Inflammatory macrophage treated with lipopolysaccharide for 4 hours (primary cell): Measurements from ENCODE around the gene CTDP1.
"Not testable (repeated sequence)": the region's sequence is repeated elsewhere in the genome, so short reads cannot be mapped to it uniquely, and the experiment has no call there.

ENCODE experiments used
- DNase-seq: peaks from one replicate; pipeline ENCODE4 v3.0.0-alpha.2; 2020

Gene CTDP1

DNA sequence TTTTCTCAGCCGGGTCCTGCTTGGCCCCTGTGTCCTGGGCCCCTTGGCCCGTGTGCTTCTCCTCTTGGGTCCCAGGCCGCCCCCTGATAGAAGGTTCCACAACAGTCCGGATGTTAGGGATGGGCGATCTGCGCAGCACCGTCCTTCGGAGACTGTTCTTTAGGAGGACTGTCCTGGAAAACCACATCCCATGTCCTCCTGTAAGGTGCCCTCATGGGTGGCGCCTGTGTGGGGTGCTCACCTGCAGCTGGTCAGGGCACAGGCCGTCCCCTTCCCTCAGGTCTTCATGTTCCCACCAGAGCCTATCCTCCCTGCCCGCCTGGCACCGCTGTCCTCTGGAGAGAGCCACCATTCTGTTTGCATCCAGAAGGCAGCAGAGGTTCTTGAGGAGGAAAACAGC lies 50.0 kb downstream of the CTDP1 start:
- no peak for DNase-seq

DNA sequence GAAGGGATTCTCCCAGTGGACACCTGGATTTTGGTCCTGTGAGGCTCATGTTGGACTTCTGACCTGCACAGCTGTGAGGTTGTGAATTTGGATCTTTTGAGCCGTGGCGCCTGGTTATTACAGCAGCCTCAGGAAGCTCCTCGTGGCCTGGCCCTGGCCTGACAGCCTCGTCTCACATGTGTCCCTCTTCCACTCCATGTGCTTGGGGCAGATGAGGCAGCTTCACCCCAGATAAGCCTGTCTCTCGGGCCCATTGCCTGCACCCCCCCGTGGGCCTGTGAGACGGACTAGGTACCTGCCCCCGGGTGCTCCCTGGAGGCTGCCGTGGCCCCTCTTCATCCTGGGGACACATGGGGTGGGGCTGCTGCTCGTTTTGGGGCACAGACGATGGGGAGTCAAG lies 51.2 kb downstream of the CTDP1 start:
- DNase-seq: no peak

DNA sequence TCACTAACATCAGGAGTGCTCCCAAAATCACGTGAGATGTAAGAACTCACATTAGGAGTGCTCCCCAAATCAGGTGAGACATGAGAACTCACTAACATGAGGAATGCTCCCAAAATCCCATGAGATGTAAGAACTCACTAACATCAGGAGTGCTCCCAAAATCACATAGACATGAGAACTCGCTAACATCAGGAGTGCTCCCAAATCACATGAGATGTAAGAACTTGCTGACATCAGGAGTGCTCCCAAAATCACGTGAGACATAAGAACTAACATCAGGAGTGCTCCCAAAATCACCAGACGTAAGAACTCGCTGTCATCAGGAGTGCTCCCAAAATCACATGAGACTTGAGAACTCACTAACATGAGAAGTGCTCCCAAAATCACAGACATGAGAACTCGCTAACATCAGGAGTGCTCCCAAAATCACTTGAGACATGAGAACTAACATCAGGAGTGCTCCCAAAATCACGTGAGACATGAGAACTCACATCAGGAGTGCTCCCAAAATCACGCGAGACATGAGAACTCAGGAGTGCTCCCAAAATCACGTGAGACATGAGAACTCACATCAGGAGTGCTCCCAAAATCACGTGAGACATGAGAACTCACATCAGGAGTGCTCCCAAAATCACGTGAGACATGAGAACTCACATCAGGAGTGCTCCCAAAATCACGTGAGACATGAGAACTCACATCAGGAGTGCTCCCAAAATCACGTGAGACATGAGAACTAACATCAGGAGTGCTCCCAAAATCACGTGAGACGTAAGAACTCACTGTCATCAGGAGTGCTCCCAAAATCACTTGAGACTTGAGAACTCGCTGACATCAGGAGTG lies 52.5 kb downstream of the CTDP1 start:
- not testable (repeated sequence) for DNase-seq

DNA sequence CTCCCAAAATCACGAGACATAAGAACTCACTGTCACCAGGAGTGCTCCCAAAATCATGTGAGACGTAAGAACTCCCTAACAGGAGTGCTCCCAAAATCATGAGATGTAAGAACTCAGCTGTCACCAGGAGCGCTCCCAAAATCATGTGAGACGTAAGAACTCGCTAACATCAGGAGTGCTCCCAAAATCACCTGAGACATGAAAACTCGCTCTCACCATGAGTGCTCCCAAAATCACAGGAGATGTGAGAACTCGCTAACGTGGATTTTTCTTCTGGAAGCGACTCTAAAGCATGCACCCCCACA lies 53.1 kb downstream of the CTDP1 start:
- no peak for DNase-seq

DNA sequence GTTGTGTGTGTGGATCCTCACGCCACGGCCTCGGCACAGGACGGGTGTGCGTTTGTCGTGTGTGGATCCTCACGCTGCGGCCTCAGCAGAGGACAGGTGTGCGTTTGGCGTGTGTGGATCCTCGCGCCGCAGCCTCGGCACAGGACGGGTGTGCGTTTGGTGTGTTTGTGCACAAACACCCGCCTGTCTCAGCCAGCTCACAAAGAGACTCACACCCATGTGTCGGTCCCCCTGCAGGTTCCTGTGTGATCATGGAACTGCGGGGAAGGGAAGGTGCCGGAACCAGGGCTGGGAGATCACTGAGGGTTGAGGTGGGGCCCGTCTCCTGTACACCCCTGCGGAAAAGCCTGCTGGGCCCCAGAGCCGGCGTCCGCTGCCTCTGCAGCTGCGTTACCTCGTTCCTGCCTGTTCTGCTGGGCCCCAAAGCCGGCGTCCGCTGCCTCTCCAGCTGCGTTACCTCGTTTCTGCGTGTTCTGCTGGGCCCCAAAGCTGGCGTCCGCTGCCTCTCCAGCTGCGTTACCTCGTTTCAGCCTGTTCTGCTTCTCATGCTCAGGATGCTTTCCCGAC lies 53.6 kb downstream of the CTDP1 start:
- DNase-seq: no peak

DNA sequence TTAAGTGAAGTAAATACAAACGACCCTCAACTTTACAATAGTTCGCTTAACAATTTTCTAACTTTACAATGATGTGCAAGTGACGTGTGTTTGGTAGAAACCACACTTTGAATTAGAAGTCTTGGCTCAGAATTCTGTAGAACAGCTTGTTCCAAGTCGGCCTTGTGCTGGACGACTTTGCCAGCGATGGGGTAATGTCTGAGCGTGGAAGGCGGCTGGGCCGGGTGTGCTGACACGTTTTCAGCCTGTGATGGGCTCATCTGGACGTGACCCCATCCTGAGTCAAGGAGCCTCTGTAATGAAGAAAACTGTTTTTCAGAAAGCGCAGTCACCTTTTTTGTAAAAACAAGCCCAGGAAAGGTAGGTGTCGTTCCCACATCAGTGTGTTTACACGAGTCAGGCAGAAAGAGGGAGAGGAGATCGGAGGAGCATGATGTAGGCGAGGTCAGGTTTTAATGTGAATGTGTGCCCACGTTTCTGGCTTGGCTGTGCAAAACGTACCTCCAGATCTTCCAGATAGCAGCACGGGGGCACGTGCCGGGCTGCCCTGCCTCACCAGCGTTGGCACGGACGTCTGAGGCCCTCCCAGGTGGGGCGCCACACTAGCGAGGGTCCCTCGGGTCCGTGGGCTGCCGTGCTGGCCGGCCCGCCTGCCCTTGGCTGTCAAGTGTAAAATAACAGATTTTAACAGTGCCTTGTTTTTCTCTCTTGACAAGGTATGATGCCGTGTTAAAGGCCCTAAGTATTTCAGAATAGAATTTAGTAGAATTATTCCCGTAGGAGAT lies 54.6 kb downstream of the CTDP1 start:
- no peak for DNase-seq

DNA sequence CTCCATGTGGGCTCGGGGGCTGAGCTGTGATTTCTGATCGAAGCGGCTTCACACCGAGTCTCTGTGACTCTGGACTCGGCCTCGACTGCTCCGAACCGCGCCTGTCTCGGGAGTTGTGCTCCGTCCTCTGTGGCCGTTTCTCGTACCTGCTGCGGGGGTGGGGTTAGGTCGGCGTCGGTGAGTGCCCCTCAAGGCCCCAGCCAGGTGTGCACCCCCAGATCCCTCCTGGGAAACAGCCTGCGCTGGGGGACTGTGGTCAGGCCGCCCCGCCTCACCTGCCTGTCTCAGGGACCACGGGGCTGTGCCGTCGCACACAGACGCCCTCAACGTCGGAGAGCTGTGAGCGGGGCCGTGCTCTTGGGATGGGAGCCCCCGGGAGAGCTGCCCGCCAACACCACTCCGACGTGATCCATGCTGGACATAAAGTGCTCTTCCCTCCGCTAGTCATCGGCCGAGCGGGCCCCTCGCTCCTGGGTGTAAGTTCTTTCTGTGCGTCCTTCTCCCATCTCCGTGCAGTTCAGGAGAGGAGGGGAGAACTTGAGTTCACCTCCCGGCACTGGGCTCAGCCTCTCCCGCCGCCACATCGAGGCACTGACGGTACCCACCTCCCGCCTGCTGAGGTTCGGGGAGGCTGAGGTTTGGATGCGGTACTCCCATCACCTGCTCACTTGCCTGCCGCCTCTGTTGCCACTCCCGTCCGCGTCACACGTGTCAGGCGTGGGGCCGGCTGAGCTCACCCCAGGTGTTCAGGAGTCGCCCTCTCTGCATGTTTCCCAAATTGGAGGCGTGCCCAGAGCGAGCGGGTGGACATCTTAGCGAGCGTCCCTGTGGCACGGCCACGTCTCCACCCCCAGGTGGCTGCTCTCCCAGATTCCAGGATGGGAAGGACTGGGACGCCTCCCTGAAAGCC lies 55.7 kb downstream of the CTDP1 start:
- DNase-seq: no peak

DNA sequence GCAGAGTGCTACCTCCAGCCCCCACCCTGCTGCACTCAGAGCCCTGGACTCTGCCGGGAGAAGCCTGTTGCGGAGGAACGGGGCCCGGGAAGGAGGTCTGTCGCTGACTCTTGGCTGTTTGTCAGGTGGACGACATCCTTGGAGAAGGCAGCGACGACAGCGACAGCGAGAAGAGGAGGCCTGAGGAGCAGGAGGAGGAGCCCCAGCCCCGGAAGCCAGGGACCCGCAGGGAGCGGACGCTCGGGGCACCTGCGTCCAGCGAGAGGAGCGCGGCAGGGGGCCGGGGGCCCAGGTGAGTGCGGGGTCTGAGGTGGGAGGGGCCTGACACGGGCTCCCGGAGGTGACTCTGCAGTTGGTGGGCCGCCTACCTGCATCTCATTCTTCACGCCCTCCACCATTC lies 56.6 kb downstream of the CTDP1 start:
- no peak for DNase-seq

DNA sequence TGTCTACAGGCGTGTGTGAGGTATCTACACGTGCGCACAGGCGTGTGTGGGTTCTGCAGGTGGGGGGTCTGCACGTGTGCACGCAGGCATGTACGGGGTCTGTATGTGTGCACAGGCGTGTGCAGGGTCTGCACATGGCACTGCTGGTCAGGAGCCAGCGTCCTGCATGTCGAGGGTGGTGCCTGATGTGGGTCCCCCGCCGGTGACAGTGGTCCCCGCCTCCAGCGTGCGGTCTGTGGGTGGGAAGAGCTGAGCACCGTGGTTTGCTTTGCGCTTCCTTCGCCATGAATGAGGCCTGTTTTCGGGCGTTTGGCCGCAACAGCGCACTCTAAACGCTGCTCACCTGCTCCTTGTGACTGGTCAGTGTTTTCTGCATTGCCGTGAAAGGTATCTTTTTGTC lies 57.2 kb downstream of the CTDP1 start:
- no peak for DNase-seq

DNA sequence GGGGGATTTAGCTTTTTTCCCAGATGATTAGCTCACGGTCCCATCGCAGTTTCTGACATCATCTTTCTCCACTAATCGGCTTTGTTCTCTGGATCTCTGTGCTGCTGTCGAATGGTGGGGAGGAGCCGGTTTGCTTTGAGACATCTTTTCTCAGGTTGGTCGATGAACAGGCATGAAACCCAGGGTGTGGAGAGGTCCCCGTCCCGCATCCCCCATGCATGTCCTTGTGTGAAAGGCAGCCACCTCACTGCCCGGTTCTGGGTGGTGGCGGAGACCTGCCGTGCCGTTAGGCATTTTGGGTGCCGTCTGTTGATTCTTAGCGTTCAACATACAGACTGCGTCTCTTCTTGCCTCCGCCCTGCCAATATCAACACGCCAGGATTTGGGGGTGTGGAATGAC lies 57.8 kb downstream of the CTDP1 start:
- DNase-seq: no peak

DNA sequence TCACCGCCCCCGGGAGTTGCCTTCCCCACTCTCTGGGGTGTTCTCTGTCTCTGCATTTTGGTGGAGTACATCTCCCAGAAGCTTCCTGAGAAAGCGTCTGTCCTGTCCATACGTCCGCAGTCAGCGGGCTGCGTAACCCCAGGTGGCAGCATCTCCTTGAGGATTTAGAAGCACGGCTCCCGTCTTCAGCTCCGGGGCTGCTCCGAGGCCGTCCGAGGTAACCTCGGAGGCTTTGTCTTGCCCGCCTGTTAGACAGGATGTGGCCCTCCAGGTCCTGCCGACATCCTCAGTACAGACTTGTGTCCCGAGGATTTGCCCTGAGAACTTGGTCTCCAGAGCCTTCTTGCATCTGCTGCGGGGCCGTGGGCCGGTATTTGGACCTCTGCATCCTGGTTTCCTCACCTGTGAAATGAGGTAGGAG lies 58.4 kb downstream of the CTDP1 start:
- DNase-seq: no peak

DNA sequence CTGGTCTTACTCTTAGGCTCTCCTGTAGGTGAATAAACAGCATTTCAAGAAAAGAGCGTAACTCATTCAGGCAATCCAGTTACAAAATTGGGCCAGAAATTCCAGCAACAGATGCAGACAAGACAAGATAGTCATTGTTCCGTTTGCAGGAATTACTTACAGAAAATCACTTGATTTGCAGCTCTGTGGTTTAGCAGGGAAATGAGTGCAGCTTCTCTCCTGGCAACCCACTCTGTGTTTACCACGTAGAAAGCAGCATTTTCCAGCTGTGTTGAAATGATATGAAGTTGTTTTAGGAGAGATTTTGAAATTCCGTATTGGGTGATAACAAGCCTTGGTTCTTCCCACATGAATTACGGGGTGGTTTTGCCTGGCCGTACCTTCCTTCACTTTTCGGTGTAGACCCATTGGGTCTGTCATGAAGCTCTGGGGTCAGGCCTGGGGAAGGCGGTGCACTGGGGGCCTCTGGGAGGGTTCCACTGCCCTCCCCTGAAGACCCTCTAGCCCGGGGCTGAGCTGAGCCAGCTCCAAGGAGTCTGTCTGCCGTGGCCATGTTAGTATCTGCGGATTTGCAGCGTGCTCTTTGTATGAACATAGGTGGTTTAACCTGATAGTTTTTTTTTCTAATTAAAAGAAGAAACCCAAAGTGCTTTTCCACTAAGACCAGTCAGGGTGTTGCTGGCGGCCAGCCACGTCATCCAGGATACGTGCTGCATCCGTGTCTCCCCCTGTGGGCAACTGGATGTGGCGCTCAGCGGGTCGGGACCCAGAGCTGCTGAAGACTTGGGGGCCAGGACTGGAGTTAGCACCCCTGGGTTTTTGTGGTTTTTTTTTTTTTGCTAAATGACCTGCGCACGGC lies 59.2 kb downstream of the CTDP1 start:
- no peak for DNase-seq

DNA sequence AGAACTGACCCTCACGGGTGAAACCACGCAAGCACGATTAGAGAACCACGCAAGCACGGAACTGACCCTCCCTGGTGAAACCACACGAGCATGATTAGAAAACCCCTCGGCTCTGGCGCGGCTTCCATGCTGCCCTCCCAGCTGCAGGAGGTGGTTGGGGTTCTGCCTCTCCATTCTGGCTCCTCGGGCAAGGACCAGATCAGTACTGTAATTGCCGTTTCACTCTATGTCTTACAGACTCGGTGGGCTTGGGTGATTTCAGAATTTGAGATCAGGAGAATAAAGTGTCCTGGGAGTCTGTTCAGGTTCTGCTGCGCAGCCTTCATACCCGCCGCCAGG lies 59.8 kb downstream of the CTDP1 start:
- DNase-seq: no peak

DNA sequence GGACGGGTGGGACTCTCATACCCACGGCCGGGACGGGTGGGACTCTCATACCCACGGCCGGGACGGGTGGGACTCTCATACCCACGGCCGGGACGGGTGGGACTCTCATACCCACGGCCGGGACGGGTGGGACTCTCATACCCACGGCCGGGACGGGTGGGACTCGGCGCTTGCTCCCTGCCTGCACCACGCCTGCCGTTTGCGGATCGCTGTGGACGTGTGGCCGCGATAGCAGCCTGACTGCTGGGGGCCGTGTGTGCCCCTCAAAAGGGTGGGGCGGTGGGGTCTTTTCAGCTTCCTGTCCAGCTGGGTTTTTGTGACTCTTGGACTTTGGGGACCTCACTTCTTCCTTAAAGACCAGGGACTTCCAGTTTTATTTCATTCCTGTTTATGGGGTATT lies 60.4 kb downstream of the CTDP1 start:
- not testable (repeated sequence) for DNase-seq

DNA sequence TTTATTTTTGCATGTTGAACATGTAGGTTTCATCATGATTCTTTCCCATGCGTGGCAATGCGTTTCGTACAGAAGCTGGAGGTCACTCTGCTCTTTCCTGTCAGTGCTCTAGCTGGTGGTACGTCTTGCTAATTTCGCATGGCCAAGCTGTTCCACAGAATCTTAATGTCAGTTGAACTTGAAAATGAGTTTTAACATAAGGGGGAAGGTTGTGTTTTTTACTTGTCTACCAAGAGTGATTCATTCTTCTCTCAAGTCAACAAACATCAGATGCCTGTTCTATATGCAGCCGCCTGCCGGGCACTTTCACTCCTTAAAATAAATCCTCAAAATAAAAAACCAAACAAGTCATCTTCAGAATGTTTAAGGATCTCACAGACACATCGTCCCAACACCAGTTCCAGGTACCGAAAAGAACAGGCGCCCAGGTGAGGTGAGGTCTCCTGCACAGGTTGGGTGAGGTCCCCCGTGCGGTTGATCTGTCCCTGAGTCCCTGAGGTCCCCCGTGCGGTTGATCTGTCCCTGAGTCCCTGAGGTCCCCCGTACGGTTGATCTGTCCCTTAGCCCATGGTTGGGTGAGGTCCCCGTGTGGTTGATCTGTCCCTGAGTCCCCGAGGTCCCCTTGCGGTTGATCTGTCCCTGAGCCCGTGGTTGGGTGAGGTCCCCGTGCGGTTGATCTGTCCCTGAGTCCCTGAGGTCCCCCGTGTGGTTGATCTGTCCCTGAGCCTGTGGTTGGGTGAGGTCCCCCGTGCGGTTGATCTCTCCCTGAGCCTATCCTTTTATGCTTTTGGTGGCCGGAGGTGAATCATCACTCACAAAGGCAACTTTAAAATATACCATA lies 61.1 kb downstream of the CTDP1 start:
- no peak for DNase-seq

DNA sequence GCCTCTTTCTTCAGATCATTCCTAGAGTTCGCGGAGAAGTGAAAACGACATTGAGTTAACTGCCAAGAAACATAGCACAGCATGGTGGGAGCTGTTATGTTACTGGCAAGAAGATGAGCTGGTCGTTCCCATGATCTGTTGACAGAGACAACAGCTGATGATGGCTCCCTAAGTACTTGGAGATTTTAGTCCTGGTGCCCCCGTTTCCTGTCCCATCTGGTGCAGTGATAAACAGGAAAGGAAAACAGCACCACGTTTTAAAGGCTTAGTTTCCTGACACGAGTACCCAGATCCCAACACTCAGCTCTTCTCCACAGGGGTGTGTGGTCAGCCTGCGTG lies 61.7 kb downstream of the CTDP1 start:
- DNase-seq: no peak

DNA sequence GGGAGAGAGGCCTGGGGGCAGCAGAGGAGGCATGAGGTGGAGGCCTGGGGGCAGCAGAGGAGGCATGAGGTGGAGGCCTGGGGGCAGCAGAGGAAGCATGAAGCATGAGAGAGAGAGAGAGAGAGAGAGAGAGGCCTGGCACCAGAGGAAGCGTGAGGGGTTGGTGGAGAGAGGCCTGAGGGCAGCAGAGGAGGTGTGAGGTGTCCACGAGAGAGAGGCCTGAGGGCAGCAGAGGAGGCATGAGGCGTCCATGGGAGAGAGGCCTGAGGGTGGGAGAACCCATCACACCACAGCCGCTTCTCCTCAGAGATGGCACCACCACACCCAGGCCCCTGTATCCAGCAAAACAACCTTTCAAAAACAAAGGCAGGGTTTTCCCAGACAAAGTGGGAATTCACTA lies 62.5 kb downstream of the CTDP1 start:
- no peak for DNase-seq

DNA sequence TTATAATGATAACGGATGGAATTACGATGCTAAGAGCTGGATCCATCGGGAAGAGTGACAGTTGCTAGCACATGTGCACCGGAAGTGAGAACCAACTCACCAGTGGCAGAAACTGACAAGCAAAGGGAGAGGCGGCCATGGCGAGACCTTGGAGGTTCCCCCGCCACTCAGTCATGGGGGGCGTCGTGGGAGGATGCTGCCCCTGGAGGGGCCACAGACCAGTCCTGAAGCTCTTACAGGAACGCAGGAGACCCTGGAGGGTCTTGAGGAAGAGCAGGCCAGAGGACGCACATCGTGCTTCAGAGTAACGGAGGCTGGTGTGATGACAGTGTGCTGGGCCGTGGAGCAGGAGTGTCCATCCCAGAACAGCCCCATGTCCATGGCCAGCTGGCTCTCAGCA lies 65.0 kb downstream of the CTDP1 start:
- no peak for DNase-seq

DNA sequence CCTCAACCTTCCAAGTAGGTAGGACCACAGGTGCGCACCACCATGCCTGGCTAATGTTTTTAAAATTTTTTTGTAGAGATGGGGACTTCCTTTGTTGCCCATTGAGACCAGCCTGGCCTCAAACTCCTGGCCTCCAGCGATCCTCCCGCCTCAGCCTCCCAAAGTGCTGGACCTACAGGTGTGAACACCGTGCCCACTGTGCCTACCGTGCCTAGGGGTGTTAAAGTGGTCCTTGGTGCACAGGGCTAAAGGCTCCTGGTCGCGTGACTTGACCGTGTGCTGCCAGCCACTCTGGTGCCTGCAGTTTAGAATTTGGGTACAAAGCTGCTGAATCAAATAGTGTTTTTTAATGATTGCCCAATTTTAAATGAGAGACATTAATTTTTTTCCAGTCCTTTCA lies 67.1 kb downstream of the CTDP1 start:
- no peak for DNase-seq

DNA sequence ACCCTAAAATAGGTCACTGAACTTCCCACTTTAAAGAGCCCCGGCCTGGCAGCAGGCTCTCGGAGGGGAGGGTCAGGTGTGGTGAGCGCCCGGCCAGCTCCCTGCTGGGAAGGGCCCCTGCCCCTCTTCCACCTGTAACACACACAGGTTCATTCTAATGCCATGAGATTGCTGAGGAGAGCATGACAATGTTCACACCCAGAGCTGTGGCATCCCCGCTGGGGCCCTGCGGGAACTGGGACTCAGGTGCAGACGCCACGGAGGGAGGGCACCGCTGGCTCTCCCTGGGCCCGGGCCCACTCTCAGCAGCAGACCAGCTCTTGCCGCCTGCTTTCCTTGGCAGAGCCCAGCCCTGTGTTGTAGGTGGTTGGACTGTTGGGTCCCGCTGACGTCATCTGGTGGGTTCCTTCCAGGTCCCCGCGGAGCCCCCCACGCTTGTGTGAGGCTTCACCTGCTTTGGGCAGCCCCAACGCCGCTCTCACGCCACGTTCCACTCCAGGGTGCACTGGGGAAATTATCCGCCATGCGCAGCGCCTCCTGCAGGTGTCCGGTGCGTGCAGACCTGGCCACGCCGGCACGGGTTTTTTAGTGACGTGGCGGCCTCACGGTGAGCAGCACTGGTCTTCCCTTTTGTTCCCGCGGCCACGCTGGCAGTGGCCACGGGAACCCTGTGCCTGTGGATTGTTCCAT lies 67.7 kb downstream of the CTDP1 start:
- DNase-seq: no peak
